ENCODE results near the gene ZDHHC11B.
"Not testable (repeated sequence)": the region's sequence is repeated elsewhere in the genome, so short reads cannot be mapped to it uniquely, and the experiment has no call there.

ZDHHC11B gene

GRCh38 chr5:685262-686171, 99.0 kb downstream of the ZDHHC11B start:
- no peak for DNase-seq (ENCODE audit: low spot score)

GRCh38 chr5:684751-685216, 99.7 kb downstream of the ZDHHC11B start:
- DNase-seq (ENCODE audit: low spot score) = no peak

- DNase-seq (ENCODE audit: low spot score) = no peak
These were observed 100.7 kb downstream of the ZDHHC11B start for GRCh38 chr5:683551-684481.

- not testable (repeated sequence) for DNase-seq (ENCODE audit: low spot score)
These were observed 101.7 kb downstream of the ZDHHC11B start for GRCh38 chr5:682651-683358.

DNA sequence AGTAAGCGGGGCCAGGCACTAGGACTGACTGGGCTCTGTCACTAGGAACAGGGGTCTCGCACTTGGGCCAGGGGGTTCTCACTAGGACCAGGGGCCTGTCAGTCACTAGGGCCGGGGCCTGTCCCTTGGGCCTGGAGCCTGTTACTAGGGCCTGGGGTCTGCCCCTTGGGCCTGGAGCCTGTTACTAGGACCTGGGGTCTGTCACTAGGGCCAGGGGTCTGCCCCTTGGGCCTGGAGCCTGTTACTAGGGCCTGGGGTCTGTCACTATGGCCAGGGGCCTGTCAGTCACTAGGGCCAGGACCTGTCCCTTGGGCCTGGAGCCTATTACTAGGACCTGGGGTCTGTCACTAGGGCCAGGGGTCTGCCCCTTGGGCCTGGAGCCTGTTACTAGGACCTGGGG, 102.3 kb downstream of the ZDHHC11B start:
- not testable (repeated sequence) for DNase-seq (ENCODE audit: low spot score)

DNA sequence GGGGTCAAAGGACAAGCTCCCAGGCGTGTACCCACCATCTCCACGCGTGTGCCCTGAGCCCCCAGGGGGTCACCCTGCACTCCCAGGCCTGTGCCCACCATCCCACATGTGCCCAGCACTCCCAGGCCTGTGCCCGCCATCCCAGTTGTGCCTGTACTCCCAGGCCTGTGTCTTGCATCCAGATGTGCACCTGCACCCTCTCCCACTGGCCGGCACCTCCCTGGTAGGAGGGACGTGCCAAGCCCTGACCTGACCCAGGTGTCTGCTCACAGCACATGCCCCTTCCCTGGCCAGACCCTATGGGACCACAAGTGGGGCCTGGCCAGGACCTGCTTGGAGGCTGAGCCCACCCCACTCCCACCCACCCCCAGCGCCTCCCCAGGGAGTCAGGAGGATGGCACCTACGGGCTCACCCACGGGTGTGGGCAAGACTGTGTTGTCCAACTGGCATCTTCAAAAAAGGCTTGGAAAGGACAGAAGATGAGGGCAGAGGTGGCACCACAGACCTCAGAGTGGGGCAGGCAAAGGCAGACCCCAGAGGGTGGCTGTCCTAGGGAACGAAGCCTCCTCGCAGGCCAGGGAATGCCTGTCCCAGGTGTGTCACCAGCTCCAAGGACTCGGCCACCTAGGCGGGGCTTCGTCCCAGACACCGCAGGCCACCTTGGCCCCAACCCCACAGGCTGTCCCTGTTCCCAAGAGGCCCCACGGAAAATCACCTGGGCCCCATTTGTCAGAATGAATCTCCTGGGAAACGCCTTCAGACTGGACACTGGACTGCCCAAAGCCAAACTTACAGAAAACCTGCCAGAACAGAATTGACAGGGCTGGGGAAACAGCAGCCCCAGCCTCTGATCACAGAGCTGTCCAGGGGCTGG, 103.0 kb downstream of the ZDHHC11B start:
- DNase-seq (ENCODE audit: low spot score) = not testable (repeated sequence)

- DNase-seq (ENCODE audit: low spot score) = not testable (repeated sequence)
These were observed 103.7 kb downstream of the ZDHHC11B start for GRCh38 chr5:680836-681235.

DNA sequence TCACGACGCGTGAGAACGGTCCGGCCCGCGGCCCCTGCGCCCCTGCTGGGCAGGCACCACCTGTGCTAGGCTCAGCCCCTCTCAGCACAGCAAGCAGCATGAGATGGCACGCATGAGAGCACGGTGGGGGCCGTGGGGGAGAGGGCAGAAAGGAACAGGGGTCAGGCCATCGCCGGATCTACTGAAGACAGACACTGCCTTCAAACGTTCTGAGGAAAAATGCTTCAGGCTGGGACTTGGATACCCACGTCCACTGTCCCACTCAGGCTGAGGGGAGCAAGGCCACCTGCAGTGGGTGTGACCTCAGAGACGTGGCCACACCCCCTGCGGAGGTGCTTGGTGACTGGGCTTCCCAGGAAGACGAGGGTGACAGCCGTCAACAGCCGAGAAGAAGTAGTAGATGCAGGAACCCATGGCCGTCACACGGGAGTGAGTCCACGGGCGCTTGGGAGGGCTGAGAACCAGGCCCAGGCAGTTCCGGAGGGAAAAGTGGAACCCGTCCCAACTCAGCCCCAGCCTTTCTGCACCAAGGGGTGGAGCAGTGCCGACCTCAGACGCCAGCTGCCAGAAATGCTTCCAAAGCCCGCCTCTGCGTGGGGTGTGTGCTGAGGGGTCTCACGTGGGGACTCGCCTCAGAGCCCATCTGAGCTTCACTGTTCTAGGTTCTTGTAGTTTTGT, 104.3 kb downstream of the ZDHHC11B start:
- DNase-seq (ENCODE audit: low spot score) = not testable (repeated sequence)

DNA sequence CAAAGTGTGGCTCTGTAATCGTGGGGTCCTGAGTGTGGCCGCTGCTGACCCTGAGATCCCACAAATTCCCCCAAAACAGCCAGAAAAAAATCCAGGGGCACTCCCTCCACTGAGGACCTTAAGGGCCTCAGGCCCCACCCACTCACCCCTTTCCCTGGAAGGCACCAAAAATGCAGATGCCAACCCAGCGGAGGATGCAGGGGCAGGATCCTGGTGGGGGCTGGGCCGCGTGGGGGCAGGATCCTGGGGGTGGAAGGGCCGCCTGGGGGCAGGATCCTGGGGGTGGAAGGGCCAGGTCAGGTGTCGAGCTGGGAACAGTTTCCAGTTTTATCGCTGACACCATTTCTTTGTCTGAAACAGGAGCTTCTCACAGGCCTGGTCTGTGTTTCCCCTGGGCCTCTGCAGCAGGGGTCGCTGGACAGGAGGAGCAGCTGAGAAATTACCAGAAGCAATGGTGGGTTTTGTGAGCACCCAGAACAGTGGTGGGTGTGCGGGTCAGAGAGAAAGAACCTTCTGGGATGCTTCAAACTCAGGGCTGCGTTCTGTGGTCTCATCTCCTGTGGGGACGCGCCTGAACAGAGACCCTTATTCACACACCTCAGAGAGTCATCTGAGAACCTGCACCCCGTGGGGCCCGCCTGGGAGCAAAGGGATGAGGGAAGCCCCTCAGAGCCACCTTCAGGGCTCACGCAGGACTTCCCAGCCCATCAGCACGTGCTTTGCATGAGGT, 105.2 kb downstream of the ZDHHC11B start:
- DNase-seq (ENCODE audit: low spot score) = not testable (repeated sequence)

DNA sequence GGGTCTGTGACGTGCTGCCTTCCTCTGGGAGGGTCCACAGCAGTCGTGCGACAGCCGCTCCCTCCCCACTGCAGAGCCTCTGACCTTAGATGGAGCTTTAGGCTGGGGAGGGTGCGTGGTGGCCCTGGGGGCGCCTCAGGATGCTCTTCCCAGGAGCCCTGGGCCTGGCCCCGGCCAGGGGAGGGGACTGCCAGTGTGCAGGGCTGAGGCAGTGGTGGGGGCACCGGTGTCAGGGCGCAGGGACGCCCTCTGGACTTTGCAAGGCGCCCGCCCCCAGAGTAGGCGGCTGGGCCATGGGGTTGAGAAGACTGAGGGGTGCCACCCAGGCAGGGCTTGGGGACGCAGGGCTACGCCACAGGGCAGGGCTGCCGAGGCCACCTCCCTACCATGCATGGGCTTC, 106.0 kb downstream of the ZDHHC11B start:
- not testable (repeated sequence) for DNase-seq (ENCODE audit: low spot score)

- no peak for DNase-seq (ENCODE audit: low spot score)
These were observed 107.1 kb downstream of the ZDHHC11B start for GRCh38 chr5:677131-678101.

DNA sequence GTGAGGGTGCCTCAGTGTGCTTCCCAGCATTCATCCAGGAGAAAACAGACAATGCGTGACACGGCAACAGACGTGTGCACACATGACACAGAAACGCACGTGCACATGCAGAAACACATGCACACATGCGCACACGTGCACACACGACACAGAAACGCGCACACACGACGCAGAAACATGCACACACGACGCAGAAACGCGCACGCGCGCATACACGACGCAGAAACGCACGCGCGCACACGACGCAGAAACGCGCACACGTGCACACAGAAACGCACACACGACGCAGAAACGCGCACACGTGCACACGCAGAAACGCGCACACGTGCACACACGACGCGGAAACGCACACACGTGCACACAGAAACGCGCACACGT, 107.8 kb downstream of the ZDHHC11B start:
- no peak for DNase-seq (ENCODE audit: low spot score)

GRCh38 chr5:675871-676698, 108.4 kb downstream of the ZDHHC11B start:
- no peak for DNase-seq (ENCODE audit: low spot score)

DNA sequence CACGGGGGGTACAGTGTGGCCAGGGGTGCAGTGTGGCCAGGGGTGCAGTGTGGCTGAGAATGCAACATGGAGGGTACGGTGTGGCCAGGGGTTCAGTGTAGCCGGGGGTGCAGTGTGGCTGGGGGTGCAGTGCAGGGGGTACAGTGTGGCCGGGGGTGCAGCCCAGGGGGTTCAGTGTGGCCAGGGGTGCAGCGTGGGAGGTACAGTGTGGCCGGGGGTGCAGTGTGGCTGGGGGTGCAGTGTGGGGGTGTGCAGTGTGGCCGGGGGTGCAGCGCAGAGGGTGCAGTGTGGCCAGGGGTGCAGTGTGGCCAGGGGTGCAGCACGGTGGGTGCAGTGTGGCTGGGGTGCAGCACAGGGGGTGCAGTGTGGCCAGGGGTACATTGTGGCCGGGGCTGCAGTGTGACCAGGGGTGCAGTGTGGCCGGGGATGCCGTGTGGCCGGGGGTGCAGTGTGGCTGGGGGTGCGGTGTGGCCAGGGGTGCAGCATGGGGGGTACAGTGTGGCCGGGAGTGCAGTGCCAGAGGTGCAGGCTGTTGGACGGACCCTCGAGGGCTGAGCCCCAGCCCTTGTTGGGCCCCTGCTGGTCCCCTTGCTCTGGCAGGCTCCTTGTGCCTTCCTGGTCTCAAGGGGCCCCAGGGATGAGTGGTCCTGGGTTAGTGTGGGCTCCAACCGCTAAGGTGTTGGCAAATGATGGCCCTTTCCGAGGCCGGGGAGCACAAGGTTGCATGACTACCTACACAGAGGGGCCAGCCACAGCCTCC, 109.2 kb downstream of the ZDHHC11B start:
- no peak for DNase-seq (ENCODE audit: low spot score)

GRCh38 chr5:674630-675011, 109.9 kb downstream of the ZDHHC11B start:
- no peak for DNase-seq (ENCODE audit: low spot score)

DNA sequence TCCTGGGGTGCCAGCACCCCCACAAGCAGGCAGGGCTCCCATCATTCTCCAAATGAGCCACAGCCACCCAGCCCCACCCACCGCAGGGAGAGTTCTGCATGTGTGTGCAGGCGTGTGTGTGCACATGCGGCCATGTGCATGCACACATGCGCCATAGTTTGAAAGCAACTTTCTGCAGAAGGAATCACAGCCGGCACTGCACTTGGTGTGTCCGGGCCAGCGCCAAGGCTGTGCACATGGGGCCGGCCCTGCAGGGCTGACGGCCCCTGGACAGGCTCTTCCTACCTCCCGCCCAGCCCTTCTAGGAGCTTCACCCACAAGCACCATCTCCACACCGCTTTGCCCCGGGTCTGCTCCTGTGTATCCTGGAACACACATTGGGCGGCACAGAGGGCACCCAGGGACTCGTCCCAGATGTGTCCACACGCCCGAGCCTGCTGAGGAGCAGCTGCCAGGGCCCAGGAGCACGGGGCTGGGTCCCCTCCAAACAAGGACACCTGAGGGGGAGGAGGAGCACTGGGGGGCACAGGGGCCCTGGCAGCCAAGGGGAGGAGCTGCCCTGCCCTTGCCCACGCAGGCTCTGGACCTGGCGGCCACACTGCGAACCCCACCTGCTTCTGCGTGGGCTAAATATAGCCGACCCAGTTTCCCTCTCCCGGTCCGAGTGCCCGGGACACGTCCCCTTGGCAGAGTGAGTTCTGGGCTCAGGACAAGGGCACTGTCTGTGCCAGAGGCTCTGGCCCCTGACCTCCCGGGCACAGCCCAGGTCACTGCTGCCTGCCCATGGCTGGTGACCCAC, 110.5 kb downstream of the ZDHHC11B start:
- DNase-seq (ENCODE audit: low spot score) = no peak
